K562 treated with DMSO at 1 percent for 12 hours (cell line): ENCODE measurements around the gene IL11. TPM values are rescaled to one million over a fixed set of nuclear protein-coding genes. Genes with fewer than 3 reads are reported as not detected.

Experiments used
- total RNA-seq: library from RNA; unstranded; fragments of 300-600 nt; gene quantifications from 2 replicates; pipeline ENCODE4 v1.2.3, GENCODE V29; 2022; ENCODE audit not compliant: insufficient read depth

IL11 gene
- not detected in 2 replicates for total RNA-seq

DNA sequence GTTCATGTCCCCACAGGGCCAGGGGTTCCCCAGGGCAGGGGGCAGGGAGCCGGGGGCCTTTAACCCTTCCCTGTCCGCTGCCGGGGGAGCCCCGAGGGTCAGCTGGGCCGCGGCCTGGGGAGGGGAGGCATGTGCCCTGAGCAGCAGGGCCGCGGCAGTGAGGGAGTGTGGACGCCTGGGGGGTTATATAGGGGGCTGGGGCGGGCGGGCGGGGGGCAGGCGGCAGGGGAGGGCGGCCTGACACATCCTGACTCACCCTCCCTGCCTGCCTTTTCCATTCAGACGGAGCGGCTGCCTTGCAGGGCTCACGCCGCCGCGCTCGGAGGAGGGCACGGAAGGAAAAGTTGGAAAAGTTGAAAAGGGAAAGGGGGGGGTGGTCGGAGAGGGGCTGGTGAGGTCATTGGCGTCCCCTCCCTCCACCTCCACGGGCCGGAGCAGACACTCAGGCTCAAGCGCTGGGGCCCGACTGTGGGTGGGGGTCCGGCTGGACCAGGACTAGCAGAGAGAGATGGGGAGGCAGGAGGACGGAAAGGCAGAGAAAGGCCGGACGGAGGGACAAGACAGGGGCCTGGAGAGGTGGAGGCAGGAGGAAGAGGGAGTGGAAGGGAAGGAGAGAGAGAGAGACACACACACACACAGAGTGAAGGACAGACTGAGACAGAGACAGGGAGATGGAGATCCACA is at the start of gene IL11:
Gene IL11 (minus strand): TSS at position 159 of the 684 bp plus-strand sequence. CDS start 153 bp downstream, at position 6.

DNA sequence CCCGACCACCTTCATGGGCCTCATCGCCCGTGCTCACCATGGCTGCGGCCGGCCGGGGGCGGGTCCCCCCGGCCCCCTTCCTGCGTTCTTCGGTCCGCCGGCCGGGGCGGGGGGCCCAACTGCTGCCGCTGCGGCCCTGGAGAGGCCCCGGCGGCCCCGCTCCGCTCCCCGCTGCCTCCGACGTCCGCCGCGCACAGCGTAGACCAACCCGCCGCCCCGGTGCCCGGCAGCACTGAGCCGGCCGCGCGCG is 37.2 kb upstream of the IL11 start, which contains the start of gene UBE2S:
Gene UBE2S (minus strand): TSS at position 239 of the 250 bp plus-strand sequence. CDS start 199 bp downstream, at position 40.

DNA sequence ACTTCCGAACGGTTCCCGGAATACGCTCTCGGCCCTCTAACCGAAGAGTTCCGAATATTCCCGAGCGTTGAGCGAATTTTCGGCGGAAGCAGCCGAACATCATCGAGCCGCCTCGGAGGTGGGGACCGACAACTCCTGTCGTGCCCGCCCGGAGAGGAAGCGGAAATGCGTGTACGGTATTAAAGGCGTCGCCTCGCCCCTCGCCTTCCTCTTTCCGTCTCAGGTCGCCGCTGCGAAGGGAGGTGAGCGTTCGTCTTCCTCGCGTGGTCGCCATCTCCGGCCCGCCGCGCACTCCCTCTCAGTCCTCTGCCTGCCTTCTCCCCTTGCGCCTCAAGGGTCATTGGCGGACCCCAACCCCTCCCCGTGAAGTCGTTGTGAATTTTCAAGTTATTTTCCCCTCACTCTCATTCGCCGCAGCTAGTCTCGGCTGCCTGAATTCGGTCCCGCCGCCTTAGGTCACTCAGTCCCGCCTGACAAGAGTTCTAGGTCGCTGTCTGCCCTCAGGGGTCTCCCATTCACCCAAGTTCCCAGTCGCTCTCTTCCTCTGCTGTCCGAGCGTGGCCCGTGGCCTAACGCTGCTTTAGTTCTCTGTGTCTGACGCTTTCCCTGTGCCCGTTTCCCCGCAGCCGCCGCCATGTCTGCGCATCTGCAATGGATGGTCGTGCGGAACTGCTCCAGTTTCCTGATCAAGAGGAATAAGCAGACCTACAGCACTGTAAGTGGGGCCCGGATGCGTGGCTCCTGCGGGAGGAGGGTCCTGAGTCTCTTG is 15.6 kb upstream of the IL11 start, which contains the start of gene RPL28:
Gene RPL28 (plus strand): TSS at position 209 of the 769 bp plus-strand sequence. CDS start 426 bp downstream, at position 635.

DNA sequence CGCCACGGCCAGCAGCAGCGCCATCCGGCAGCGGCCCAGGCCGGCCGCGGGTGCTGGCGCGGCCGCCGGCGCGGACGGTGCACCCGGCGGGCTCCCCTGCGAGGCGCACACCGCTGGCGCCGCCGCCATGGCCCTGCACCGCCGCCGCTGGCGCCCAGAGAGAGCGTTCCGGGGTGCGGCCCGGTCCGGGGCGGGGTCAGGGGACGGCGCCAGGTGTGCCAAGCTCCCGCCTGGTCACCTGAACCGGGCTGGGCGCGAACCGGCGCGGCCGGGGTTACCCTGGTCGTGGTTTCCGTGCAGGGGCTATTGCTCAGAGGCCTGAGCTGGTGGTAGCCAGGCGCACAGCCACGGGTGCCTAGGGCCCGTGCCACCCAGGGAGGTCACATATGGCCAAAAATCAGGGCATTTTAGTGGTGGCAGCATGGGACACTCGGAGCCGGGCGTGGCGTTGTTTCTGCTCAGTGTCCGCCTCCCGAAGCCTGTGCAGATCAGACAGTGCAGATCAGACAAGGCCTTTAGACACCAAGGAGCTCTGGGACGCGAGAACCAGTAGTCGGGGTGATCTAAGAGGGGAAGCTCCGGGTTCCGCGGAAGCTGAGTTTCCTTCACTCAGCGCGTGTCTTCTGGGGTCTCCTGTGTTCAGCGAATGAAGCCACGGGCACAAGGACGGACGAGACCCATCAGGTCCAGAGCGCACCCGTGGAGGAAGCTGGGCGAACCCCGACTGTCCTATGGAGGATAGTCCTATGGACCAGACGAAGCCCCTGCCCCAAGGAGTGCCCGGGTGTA is 14.1 kb upstream of the IL11 start, which contains the start of gene TMEM238:
Gene TMEM238 (minus strand): TSS at position 162 of the 789 bp plus-strand sequence. CDS start 33 bp downstream, at position 129.

DNA sequence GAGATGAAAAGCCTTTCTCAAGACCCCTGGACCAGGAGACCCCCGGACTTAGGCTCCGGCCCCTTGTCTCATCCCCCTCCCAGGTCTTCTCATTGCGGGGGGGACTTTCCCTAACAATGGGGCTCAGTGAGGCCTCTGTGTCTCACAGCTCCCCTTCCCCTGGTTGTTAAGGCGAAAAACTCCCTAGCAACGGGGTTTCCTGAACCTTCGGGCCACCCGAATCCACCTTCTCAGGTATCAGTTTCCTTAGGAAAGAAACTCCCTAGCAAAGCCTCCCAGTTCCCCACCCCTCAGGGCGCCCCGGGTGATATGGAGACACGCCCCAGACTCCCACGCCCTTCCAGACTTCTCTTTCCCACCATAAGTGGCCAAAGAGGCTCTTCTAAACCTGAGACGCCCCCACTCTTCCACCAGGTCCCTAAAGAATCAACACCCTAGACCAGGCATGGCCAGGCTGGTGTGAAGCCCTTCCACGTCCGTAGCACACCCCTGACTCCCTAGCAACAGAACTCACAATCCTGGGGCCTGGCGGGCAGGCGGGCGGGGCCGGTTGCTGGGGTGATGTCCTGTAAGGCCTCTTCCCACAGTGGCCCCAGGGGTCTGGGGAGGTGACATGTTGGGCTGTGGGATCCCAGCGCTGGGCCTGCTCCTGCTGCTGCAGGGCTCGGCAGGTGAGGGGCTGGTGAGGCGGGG is 6.1 kb upstream of the IL11 start, which contains the start of gene TMEM190:
Gene TMEM190 (plus strand): TSS at position 586 of the 693 bp plus-strand sequence. CDS start 28 bp downstream, at position 614.

DNA sequence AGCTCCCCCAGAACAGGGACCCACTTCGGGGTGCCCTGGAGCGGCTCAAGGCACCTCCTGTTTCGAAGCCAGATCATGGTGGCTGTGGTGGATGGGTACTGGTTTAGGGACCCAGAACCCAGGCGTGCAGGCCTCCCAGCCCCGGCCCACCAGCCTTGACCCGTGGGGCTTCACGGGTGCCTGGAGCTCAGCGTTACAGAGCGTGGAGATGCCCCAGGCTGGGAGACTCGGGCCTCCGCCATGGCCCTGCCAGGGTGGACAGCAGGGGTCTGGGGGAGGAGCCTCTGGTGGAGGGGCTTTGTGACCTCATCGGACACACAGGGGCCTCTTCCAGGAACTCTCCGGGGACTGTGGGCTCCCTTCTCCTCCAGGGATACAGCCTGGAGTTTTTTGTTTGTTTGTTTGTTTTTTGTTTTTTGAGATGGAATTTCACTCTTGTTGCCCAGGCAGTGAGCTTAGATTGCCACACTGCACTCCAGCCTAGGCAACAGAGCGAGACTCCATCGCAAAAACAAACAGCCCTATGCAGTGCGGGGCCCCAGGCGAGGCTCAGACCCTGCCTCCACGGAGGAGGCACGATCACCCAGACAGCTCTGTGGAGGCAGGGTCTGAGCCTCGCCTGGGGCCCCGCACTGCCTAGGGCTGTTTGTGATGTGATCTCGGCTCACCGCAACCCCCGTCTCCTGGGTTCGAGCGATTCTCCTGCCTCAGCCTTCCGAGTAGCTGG is 7.1 kb downstream of the IL11 start, which contains the start of gene GARIN5B:
Gene GARIN5B (minus strand): TSS at position 271 of the 727 bp plus-strand sequence. CDS start 194 bp downstream, at position 77.

DNA sequence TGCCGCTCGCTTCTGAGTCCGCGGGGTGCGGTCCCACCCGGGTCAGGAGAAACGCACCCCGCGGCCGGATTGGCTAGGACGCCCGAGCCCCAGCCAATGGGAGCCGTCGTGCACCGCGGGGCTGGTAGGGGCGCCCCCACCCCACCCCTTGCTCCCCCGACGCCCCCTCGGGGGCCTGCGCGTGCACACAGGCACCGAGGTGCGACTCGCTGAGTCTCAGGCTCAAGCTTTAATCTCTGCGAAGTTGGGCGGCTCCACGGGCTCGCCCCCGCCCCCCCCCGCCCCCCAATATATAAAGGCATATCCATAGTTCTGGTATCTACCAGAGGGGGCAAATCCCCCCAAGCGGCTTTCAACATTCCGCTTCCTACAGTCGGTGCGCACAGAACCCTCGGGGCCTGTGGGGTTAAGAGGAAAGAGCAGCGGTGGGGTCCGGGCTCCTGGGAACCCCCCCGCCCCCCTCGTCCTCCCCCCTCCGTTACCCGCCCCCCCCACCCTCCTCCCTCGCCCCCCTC is 15.5 kb downstream of the IL11 start, which contains the start of gene COX6B2:
Gene COX6B2 (minus strand): TSS at position 22 of the 515 bp plus-strand sequence. CDS start 198 bp downstream, outside the sequence.

DNA sequence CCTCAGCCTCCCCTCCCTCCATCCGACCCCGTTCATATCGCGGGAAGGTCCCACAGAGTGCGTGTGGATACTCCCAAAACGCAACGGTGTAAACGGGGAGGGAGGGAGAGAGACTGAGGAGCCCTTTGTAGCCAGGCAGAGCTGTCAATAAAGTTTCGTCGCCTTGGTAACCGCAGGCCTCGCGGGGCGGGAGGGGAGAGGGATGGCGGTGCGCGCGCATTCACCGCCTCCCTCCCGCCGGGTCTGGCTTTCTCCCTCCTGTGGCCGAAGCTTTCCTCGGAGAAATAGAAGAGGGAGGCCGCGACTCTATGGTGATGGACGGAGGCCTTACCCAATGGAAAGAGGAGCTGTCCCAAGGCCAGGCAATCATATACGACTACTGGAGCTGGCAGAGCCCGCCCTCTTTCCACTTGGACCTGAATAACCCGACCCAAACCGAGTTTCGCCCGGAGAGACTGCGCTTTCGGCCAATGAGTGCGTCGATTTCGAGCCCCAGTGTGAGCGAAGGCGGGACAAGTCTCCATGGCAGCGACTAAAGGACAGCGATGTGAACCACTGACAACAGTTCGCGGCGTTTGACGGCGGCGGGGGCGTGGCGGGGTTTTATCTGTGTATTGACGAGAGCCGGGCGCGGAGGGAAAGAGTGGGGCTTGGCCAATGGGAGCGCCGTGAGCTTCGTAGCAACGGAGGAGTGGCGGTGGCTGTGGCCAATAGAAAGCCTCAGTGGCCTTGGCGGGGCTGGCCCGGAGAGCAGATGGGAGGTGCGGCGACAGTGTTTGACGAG is 31.0 kb downstream of the IL11 start, which contains the start of gene KMT5C:
Gene KMT5C (plus strand): TSS at position 772 of the 784 bp plus-strand sequence. CDS start 2,061 bp downstream, outside the sequence.

DNA sequence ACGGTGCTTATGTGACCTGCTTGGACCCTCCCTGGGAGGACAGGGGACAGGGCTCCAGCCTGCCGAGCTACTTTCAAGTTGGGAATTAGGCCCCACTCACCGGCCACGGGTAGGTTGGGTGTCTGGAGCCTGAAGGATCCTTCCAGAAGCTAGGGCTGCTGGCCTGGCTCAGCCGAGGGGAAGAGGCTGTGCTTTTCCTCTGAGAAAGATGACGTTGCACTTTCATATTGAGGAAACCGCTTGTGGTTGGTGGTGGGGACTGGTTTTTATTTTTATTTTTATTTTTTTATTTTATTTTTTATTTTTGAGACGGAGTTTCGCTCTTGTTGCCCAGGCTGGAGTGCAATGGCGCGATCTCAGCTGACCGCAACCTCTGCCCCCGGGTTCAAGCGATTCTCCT is 45.1 kb downstream of the IL11 start, which contains the start of gene TMEM150B:
Gene TMEM150B (minus strand): TSS at position 170 of the 400 bp plus-strand sequence. CDS start 4,305 bp downstream, outside the sequence.

Other genes starting within 250 kb of the IL11 start
- 273 and 285 TPM in 2 replicates for gene TNNT1, start 221.3 kb downstream of the IL11 start, total RNA-seq
- gene TNNI3, start 212.7 kb downstream of the IL11 start, total RNA-seq: 40.1 and 85.1 TPM in 2 replicates
- 10.1 and 13.7 TPM in 2 replicates for gene DNAAF3, start 203.8 kb downstream of the IL11 start, total RNA-seq
- 1.7 and 2.5 TPM in 2 replicates for gene SYT5, start 190.2 kb downstream of the IL11 start, total RNA-seq
- 21.5 and 35.6 TPM in 2 replicates for gene PTPRH, start 161.0 kb downstream of the IL11 start, total RNA-seq
- gene TMEM86B, start 141.7 kb downstream of the IL11 start, total RNA-seq: 11.5 and 15.2 TPM in 2 replicates
- gene PPP6R1, start 111.4 kb downstream of the IL11 start, total RNA-seq: 46.2 and 90.6 TPM in 2 replicates
- gene HSPBP1, start 90.4 kb downstream of the IL11 start, total RNA-seq: 58.4 and 81.1 TPM in 2 replicates
- gene BRSK1, start 86.5 kb downstream of the IL11 start, total RNA-seq: 4.5 and 10.7 TPM in 2 replicates
- 2.9 and 5.4 TPM in 2 replicates for gene TMEM150B, start 45.1 kb downstream of the IL11 start, total RNA-seq
- gene KMT5C, start 30.6 kb downstream of the IL11 start, total RNA-seq: 51.9 and 64.6 TPM in 2 replicates
- gene COX6B2, start 15.7 kb downstream of the IL11 start, total RNA-seq: 0.33 and 0.78 TPM in 2 replicates
- not detected in 2 replicates for gene GARIN5B, start 7.2 kb downstream of the IL11 start, total RNA-seq
- gene TMEM190, start 6.4 kb upstream of the IL11 start, total RNA-seq: not detected in 2 replicates
- gene TMEM238, start 13.8 kb upstream of the IL11 start, total RNA-seq: 13.7 and 15.5 TPM in 2 replicates
- 3,491 and 4,700 TPM in 2 replicates for gene RPL28, start 15.5 kb upstream of the IL11 start, total RNA-seq
- 348 and 598 TPM in 2 replicates for gene UBE2S, start 37.3 kb upstream of the IL11 start, total RNA-seq
- gene SHISA7, start 72.8 kb upstream of the IL11 start, total RNA-seq: 0.17 TPM in 1 of 2 replicates, not detected in the other
- 50.7 and 69.5 TPM in 2 replicates for gene ISOC2, start 91.2 kb upstream of the IL11 start, total RNA-seq
- not detected in 2 replicates for gene C19orf85, start 94.3 kb upstream of the IL11 start, total RNA-seq
- 6.1 and 15.4 TPM in 2 replicates for gene ZNF628, start 106.2 kb upstream of the IL11 start, total RNA-seq
- gene NAT14, start 114.7 kb upstream of the IL11 start, total RNA-seq: 25.8 and 60.9 TPM in 2 replicates
- 0.16 and 0.73 TPM in 2 replicates for gene SSC5D, start 118.0 kb upstream of the IL11 start, total RNA-seq
- gene SBK2, start 166.7 kb upstream of the IL11 start, total RNA-seq: not detected in 2 replicates
- not detected in 2 replicates for gene SBK3, start 175.1 kb upstream of the IL11 start, total RNA-seq
- gene ZNF579, start 210.4 kb upstream of the IL11 start, total RNA-seq: 10.3 and 10.8 TPM in 2 replicates
- gene FIZ1, start 229.1 kb upstream of the IL11 start, total RNA-seq: 9.3 and 21.2 TPM in 2 replicates
- 35.5 and 41.6 TPM in 2 replicates for gene ZNF524, start 229.8 kb upstream of the IL11 start, total RNA-seq
- gene ZNF865, start 235.2 kb upstream of the IL11 start, total RNA-seq: 21.0 and 34.2 TPM in 2 replicates